ENCODE measurements around the gene PLXNA2.

Gene PLXNA2

GRCh38 chr1:208033236-208033635, 210.9 kb downstream of the PLXNA2 start:
- no peak for DNase-seq

GRCh38 chr1:208031932-208032320, 212.3 kb downstream of the PLXNA2 start:
- no peak for DNase-seq

GRCh38 chr1:208031316-208031931, 212.8 kb downstream of the PLXNA2 start:
- DNase-seq, result no peak

- no peak for DNase-seq
Observed at GRCh38 chr1:208030288-208031091, 213.7 kb downstream of the PLXNA2 start.

GRCh38 chr1:208029381-208030287, 214.6 kb downstream of the PLXNA2 start:
- DNase-seq, result no peak

GRCh38 chr1:208028526-208028925, 215.7 kb downstream of the PLXNA2 start:
- DNase-seq, result no peak

GRCh38 chr1:208027861-208028260, 216.3 kb downstream of the PLXNA2 start:
- DNase-seq, result no peak

GRCh38 chr1:208026880-208027438, 217.2 kb downstream of the PLXNA2 start:
- DNase-seq, result no peak

- no peak for DNase-seq
Observed at GRCh38 chr1:208025031-208025430, 219.2 kb downstream of the PLXNA2 start.

- no peak for DNase-seq
Observed at GRCh38 chr1:208024406-208024805, 219.8 kb downstream of the PLXNA2 start.

- DNase-seq, result no peak
Observed at GRCh38 chr1:208019257-208019656, 224.9 kb downstream of the PLXNA2 start.

GRCh38 chr1:208015255-208015654, 228.9 kb downstream of the PLXNA2 start:
- no peak for DNase-seq

- DNase-seq, result no peak
Observed at GRCh38 chr1:208013210-208013609, 231.0 kb downstream of the PLXNA2 start.

- no peak for DNase-seq
Observed at GRCh38 chr1:208012721-208013120, 231.5 kb downstream of the PLXNA2 start.

- no peak for DNase-seq
Observed at GRCh38 chr1:208010487-208011071, 233.6 kb downstream of the PLXNA2 start.

- no peak for DNase-seq
Observed at GRCh38 chr1:208009706-208010444, 234.3 kb downstream of the PLXNA2 start.

- DNase-seq, result no peak
Observed at GRCh38 chr1:208009303-208009702, 234.9 kb downstream of the PLXNA2 start.

GRCh38 chr1:208008534-208008933, 235.7 kb downstream of the PLXNA2 start:
- no peak for DNase-seq

- DNase-seq, result no peak
Observed at GRCh38 chr1:208007938-208008342, 236.2 kb downstream of the PLXNA2 start.

- DNase-seq, result no peak
Observed at GRCh38 chr1:208007319-208007937, 236.8 kb downstream of the PLXNA2 start.

GRCh38 chr1:208006258-208006920, 237.8 kb downstream of the PLXNA2 start:
- no peak for DNase-seq

Measured in stimulated activated CD4-positive, alpha-beta T cell treated with anti-CD3 and anti-CD28 coated beads, Interleukin-2, amount 100 ng/mL, for 24 hours (primary cell).